GM21717 (cell line): ENCODE data around the gene CUL5.
A peak's percentile ranks its signal among the peaks of the same experiment; 100 is the strongest.
"Not testable (repeated sequence)": the region's sequence is repeated elsewhere in the genome, so short reads cannot be mapped to it uniquely, and the experiment has no call there.

Source experiments
- ATAC-seq: cut with Tn5 transposase; IDR thresholded peaks from one replicate; pipeline ENCODE4 v1.9.1; 2021; ENCODE audit warnings: mild to moderate bottlenecking, moderate library complexity; ENCODE audit not compliant: unreplicated experiment

The CUL5 gene

DNA sequence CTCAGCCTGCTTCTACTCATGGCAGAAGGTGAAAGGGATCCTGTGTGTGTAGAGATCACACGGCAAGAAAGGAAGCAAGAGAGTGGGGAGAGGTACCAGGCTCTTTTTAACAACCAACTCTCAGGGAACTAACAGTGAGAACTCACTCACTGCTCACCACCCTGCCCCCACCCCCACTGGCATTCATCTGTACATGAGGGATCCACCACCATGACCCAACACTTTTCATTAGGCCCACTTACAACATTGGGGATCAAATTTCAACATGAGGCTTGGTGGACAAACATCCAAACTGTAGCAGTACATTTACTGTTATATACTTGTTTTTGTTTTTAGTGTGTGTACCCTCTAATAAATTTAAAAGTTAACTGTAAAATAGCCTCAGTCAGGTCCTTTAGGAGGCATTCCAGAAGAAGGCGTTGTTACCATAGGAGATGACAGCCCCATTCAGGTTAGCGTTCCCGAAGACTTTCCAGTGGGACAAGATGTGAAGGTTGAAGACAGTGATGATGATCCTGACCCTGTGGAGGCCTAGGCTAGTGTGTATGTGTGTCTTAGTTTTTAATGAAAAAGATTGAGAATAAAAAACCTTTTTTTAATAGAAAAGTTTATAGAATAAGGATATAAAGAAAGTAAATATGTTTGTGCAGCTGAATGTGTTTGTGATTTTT, 11.3 kb downstream of the CUL5 start:
- no peak for ATAC-seq

DNA sequence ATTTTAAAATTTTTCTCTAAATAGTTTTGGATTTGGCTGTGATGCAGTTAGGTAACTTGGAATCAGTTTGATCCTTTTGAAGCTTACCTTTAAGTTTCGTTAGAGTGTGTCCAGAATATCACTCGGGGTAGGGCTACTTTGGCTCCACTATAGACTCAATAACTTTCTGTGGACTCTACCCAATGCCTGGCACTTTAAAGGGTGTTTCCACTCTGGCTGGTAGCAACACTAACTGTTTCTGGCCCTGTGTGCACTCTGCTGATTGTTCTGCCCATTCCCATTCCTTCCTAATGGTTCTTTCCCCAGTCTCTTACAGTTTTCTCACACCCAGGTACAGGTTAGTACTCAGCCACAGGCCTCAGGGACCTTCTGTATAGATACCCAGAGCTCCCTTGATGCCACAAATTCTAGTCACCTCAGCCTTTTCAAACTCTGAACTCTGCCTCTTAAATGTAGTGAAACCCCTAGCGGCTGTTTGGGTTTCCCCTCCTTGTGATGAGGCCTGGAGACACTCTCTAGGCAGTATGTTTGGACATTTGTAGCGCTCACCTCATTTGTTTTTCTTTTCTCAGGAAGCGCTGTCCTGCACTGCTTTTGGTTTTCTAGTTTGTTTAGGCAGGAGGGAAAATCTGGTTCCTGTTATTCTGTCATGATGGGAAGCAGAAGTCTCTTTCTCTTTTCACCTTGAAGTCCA, 16.8 kb downstream of the CUL5 start:
- peak; percentile 94 for ATAC-seq

DNA sequence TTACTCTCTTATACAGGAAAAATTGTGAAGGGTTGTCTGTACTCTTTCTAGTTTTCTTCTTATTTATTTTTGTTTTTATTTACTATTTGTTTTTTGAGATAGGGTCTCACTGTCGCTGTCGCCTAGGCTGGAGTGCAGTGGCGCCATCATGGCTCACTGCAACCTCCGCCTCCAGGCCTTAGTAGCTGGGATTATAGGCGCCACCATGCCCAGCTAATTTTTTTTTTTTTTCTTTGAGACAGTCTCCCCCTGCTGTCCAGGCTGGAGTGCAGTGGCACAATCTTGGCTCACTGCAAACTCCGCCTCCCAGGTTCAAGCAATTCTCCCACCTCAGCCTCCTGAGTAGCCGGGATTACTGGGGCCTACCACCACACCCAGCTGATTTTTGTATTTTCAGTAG, 18.4 kb downstream of the CUL5 start:
- no peak for ATAC-seq

DNA sequence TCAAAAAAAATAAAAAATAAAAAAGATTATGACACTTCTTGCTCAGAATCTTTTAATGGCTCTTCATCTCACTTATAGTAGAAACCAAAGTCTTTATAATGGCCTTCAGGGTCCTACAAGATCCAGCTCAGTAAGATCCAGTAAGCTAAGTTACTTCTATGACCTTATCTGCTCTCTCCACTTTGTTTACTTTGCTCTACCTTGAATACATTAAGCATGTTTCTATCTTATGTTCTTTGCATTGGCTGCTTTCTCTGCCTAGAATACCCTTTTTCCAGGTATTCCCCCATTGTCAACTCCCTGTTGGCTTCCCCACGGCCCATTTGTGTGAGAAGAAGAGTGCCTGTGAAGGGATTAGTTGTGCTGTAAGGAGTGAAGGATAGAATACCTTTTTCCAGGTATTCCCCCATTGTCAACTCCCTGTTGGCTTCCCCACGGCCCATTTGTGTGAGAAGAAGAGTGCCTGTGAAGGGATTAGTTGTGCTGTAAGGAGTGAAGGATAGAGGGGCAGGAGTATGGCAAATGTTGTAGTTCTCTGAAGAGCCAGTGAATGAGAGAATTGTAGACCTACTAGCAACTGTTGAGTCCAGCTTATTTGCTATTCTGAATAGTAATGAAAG, 20.2 kb downstream of the CUL5 start:
- ATAC-seq, result not testable (repeated sequence)

DNA sequence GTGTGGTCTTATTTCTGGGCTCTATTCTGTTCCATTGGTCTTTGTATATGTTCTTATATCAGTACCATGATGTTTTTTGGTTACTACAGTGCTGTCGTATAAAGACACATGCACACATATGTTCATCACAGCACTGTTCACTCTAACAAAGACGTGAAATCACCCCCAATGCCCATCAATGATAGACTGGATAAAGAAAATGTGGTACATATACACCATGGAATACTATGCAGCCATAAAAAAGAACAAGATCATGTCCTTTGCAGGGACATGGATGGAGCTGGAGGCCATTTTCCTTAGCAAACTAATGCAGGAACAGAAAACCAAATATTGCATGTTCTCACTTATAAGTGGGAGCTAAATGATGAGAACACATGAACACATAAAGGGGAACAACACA, 22.9 kb downstream of the CUL5 start:
- ATAC-seq, result not testable (repeated sequence)

DNA sequence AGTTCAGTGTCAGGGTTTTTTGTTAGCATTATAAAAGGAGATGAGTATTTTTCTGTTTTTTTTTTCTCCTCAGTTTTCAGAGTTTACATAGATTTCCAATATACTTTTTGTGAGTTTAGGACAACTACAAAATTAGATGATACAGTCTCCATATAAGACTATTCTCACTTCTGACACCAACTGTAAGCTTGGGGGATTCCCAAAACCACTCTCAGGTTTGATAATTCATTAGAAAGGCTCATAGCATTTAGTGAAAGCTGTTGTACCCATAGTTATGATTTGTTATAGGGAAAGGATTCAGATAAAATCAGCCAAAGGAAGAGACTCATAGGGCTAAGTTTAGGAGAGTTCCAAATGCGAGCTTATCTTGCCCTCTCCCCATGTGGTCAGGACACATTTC, 24.1 kb downstream of the CUL5 start:
- ATAC-seq, result no peak

DNA sequence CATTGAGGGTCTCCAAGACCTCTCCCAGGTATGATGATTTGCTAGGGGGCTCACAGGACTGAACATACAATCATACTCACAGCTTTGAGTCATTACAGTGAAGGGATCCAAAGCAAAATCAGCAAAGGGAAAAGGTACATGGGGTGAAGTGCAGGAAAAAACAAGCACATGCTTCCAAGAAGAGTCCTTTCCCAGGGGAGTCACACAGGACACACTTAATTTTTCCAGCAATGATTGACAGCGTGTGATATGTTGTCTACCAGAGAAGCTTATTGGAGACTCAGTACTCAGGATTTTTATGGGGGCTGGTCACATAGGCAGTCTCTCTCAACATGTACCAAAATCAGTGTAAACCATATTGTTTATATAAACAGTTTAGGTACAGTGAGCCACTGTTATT, 25.3 kb downstream of the CUL5 start:
- no peak for ATAC-seq

DNA sequence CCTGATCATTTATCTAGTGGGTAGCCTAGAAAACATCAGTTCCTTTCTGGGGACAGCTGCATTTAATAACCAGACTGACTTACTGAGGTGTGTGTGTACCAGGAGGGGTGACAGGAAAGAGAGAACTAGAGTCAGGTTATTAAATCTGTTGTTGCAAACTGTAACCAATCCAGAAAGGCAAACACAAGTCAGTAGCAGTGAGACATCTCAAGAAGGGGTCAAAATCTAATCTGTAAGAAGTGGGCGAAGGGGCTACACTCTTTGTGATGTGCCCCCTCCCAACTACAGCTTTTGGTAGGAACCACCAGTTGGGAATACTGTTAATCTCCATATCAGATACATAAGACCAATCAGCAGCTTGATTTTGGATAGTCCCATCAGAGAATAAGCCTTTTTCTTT, 26.3 kb downstream of the CUL5 start:
- no peak for ATAC-seq

DNA sequence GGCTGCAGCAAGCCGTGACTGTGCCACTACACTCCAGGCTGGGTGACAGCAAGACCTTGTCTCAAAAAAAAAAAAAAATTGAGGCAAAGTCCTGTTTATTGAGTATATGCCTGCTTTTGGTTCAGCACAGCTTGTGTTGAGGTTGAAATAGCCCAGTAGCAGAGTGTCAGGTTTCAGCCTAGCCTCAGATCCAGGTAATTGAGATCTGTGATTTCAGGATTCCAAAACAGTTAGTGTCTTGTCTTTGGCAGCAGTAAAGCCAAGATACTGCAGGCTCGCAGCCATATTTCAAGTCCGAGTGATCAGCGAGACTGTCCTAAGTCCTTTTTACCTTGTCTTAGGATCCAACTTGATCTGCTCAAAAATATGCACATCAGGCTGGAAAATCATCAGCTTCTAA, 27.0 kb downstream of the CUL5 start:
- ATAC-seq, result no peak

DNA sequence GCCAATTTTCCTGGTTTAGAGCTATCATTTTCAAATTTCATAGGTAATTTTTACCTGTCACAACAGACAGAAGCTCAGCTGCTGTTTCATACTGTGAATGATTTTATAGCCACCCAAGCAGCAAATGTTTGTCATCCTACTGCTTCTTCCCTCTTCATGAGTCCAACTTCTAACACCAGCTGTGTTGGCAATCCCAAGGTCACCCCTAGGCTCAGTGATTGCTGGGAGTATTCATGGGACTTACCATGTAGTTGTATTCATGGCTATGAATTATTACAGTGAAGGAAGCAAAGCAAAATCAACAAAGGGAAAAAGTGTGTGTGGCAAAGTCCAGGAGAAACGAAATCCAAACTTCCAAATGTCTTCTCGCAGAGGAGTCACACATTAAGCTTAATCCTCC, 28.5 kb downstream of the CUL5 start:
- no peak for ATAC-seq

DNA sequence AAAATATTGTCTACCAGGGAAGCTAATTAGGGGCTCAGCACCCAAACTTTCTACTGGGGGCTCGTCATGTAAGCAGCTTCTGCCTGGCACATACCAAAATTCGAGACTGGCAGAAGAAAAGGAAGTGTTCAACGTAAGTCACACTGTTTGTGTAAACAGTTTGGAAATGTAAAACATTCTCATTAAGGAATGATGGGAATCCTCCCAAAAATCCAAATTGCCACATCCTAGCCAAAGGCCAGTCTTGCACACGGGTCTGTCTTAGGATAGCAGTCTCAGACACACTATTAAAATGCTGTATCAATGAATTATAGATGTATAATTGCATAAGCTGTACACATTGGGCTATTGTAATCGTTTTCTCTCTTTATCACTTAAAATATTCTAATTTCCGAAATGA, 28.9 kb downstream of the CUL5 start:
- no peak for ATAC-seq

DNA sequence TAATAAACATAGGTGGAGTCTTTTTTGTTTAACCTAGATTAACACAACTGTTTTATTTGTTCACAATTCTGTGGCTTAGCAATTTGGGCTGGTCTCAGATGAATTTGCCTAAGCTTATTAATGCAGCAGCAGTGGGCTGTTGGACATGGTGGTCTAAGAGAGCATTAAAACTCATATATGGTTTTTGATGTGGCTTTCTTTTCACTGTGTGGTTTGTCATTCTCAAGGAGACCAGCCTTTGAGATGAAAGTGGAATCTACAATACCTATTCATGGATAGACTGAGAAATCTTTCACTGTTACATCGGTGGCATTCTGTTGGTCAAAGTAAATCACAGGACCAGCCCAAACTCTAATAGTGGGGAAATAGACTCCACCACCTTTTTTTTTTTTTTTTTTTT, 39.6 kb downstream of the CUL5 start:
- ATAC-seq, result no peak

DNA sequence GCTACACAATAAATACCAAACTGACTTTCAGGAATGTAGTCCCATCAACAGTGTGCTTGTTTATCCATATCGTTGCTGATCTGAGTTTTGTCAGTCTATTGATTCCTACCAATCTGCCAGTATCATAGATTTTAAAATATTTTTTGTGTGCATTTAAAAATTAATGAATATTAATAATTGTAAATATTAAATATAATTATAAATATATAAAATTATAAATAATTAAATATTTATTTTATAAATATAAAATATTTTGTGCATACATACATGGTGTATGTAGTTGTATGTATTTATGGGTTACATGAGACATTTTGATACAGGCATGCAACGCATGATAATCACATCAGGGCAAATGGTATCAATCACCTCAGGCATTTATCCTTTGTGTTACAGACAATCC, 53.6 kb downstream of the CUL5 start:
- ATAC-seq, result no peak

DNA sequence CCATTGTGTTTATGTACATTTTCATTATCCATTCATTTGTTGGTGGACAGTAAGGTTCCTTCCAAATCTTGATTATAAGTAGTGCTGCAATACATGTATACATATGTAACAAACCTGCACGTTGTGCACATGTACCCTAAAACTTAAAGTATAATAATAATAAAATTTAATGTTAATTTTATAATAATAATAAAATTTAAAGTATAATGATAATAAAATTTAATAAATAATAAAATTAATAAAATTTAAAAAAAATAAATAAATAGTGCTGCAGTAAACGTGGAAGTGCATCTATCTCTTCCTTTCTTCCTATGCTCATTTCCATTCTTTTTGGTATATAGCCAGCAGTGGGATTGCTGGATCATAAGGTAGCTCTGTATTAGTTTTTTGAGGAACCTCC, 54.7 kb downstream of the CUL5 start:
- no peak for ATAC-seq

DNA sequence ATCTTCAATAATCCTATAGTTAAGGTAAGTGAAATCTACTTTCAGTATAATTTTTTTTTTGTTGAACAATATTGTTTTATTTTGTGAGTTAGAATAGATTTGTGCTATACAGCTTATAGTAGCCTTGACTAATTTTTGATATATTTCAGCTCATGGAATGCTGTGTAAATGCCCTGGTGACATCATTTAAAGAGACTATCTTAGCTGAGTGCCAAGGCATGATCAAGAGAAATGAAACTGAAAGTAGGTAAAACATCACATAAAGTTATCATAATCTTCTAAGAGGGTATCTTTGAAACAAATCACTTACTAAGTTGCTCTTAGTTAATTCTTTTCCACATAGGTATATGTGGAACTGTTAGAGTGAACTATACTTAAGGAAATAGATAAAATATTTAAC, 61.2 kb downstream of the CUL5 start:
- ATAC-seq, result peak; percentile 74

DNA sequence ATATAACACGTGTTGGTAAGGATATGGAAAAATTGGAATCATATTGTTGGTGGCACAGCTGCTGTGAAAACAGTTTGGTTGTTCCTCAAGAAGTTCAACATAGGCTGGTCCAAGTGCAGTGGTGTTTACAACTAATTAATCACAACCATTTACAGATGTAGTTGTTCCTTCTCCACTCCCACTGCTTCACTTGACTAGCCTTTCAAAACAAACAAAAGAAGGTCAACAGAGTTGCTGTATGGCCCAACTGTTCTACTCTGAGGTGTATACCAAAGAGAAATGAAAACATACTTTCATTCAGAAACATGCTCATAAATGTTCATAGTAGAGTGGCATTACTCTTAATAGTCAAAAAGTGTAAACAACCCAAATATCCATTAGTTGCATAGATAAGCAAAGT, 76.1 kb downstream of the CUL5 start:
- ATAC-seq, result no peak

DNA sequence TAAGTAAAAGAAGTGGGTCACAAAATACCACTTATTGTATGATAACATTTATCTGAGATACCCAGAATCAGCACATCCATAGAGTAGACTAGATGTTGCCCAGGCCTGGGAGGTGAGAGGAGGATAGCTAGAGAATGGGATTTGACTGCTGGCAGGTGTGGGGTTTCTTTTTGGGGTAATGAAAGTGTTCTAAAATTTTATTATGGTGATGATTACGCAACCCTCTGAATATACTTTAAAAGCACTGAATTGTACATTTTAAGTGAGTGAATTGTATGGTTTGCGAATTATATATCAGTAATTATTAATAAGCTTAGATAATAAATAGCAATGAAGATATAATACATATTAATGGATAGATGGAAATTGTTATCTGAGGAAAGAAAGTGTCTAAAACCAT, 77.0 kb downstream of the CUL5 start:
- ATAC-seq, result no peak

DNA sequence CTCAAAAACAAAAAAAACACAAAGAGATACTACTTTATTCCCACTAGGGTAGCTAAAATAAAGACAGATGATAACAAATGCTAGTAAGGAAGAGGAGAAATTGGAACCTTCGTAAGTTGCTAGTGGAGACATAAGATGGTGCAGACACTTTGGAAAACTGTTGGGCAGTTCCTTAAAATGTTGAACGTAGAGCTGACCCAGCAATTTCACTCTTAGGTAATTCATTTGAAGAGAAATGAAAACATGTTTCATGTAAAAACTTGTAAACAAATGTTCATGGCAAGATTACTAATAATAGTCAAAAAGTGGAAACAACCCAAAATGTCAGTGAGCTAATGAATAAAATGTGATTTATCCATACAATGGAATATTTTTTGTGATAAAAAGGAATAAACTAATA, 83.4 kb downstream of the CUL5 start:
- ATAC-seq, result no peak

DNA sequence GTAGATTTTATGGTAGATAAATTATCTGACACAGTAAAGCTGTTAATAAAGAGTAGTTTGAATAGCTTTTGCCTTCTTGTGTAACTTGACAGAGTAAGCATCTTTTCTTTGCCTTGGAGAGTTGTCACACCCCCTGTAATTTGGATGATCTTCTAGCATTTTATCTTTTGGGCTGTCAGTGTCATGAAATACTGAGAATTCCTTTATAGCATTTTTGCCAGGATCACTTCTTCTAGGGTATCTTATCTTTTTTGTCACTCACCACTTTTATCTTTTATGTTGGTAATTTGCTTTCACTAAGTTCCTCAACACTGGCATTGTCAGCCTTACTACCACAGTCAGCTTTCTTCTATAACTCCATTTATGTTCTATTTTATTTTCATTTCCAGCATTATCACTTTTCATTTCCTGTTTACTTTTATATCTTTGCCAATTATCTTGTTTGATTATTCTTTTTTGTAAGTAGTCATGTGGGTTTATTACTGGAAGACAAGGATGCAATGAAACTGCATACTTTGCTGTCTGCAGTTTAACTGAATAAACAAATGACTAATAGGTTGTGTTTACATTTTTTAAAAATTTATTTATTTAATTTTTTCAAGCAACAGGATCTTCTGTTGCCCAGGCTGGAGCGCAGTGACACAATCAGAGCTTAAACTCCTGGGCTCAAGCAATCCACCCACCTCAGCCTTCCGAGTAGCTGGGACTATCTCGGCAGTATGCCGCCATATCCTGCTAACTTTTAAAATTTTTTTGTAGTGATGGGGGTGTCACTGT, 84.6 kb downstream of the CUL5 start:
- no peak for ATAC-seq

DNA sequence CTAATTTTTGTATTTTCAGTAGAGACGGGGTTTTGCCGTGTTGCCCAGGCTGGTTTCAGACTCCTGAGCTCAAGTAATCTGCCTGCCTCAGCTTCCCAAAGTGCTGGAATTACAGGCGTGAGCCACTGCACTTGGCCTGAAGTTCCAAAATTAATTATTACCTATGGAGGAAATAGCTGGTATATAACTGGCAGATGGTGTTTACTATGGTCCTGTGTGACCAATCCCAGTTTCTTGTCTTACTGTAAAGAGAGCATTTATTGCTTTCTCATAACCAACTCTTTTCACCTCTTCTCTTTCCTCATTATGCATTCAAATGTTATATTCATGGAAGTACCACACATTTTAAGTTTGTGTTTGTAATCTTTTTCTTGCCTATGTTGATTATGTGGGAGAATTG, 88.5 kb downstream of the CUL5 start:
- ATAC-seq, result no peak

DNA sequence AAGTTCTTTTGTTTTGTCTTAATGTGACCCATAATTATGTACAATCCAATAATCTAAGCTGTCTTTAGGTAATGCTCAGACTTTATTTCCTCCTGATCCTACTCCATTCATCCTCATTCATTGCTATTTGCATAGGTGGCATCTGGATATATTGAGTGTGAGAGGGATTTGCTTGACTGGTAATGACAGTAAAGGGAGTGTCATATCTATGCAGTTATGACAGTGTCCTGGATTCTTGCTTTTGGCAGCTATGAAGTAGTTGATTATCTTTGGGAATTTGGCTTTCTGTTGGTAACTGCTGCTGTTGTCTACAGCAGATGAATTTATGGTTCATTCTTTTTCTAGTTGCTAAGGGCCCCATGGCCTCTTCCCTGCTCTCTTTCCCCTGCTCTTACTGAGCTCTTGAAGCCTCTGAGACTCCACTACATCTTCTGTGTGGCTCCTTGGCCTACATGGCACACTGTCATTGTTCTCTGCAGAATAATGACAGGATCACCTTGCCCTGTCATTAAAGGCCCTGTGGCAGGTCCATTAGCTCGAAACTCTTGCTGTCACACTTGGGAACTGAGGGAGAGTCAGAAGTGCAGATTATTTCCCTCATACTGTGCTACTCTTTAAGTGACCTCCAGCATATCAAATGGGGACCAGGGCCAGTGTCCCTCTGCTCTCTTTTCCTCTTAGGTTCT, 92.5 kb downstream of the CUL5 start:
- no peak for ATAC-seq
